Hepatocyte (in vitro differentiated cells): ENCODE measurements around the gene POU3F3. TPM values are rescaled to one million over a fixed set of nuclear protein-coding genes. Genes with fewer than 3 reads are reported as not detected.

ENCODE experiments used
- DNase-seq: peaks from one replicate; pipeline ENCODE4 v3.0.0-alpha.2; 2016; ENCODE audit warnings: low spot score
- H2AFZ ChIP-seq: fragments of 200-600 bp; sonication (generic); 2 replicates; pipeline ENCODE4 v1.6.0; 2016; ENCODE audit warnings: antibody characterized with exemption, mild to moderate bottlenecking
- H3K27ac ChIP-seq: fragments of 200-600 bp; sonication (generic); 2 replicates; pipeline ENCODE4 v1.5.1; 2016; ENCODE audit warnings: mild to moderate bottlenecking
- H3K27me3 ChIP-seq: fragments of 200-600 bp; sonication (generic); 2 replicates; pipeline ENCODE4 v1.6.1; 2016
- H3K36me3 ChIP-seq: fragments of 200-600 bp; sonication (generic); replicated peaks from 2 replicates; pipeline ENCODE4 v1.5.1; 2016; ENCODE audit warnings: low read depth; ENCODE audit not compliant: insufficient read depth
- H3K4me1 ChIP-seq: fragments of 200-600 bp; sonication (generic); 2 replicates; pipeline ENCODE4 v1.5.1; 2016; ENCODE audit warnings: mild to moderate bottlenecking, moderate library complexity; ENCODE audit not compliant: insufficient read depth
- H3K4me2 ChIP-seq: fragments of 200-600 bp; sonication (generic); 2 replicates; pipeline ENCODE4 v1.6.0; 2016
- H3K4me3 ChIP-seq: fragments of 200-600 bp; sonication (generic); 2 replicates; pipeline ENCODE4 v1.5.1; 2016; ENCODE audit warnings: mild to moderate bottlenecking
- H3K79me2 ChIP-seq: fragments of 200-600 bp; sonication (generic); 2 replicates; pipeline ENCODE4 v1.6.0; 2017; ENCODE audit warnings: mild to moderate bottlenecking
- H3K9me2 ChIP-seq: fragments of 200-600 bp; sonication (generic); replicated peaks from 2 replicates; pipeline ENCODE4 v1.6.0; 2017; ENCODE audit warnings: mild to moderate bottlenecking; ENCODE audit not compliant: insufficient read depth
- H3K9me3 ChIP-seq: fragments of 200-600 bp; sonication (generic); 2 replicates; pipeline ENCODE4 v1.5.1; 2016; ENCODE audit warnings: low read depth, mild to moderate bottlenecking
- H4K20me1 ChIP-seq: fragments of 200-600 bp; sonication (generic); 2 replicates; pipeline ENCODE4 v1.6.0; 2016; ENCODE audit warnings: mild to moderate bottlenecking; ENCODE audit not compliant: insufficient read depth, poor library complexity, severe bottlenecking
- CTCF ChIP-seq: fragments of 200-600 bp; sonication (generic); IDR thresholded peaks from 2 replicates; pipeline ENCODE4 v1.5.1; 2016; ENCODE audit warnings: antibody characterized with exemption, mild to moderate bottlenecking; ENCODE audit not compliant: poor library complexity
- EZH2 ChIP-seq: fragments of 200-600 bp; sonication (generic); IDR thresholded peaks from 2 replicates; pipeline ENCODE4 v1.6.1; 2016; ENCODE audit warnings: antibody characterized with exemption, mild to moderate bottlenecking, borderline replicate concordance
- EZH2phosphoT487 ChIP-seq: fragments of 200-600 bp; sonication (generic); IDR thresholded peaks from one replicate; pipeline ENCODE4 v1.6.1; 2018; ENCODE audit warnings: antibody characterized with exemption, mild to moderate bottlenecking, low read depth, moderate library complexity; ENCODE audit not compliant: unreplicated experiment, severe bottlenecking
- WGBS: methylation state at CpG from one replicate; pipeline ENCODE4 v1.1.6; 2016; ENCODE audit warnings: low lambda C conversion rate; ENCODE audit errors: missing lambda C conversion rate; 5-methylcytosine and 5-hydroxymethylcytosine counted together
- polyA plus RNA-seq: library from polyadenylated mRNA; unstranded; fragments of >200 nt; fragmentation: Nextera tagmentation; extraction: Ambion mirVana; gene quantifications from 2 replicates; pipeline ENCODE4 v1.2.1, GENCODE V29; 2016
- total RNA-seq: library from RNA; depleted of rRNA; stranded (reverse); fragments of >200 nt; gene quantifications from 2 replicates; pipeline ENCODE4 v1.2.3, GENCODE V29; 2014

POU3F3 gene
- total and polyA plus RNA-seq, 2 experiments from 2014 or later, result not detected

- H4K20me1 ChIP-seq, result no peaks in the 10 kb centered on the region
- no peak for DNase-seq
- no peaks in the 10 kb centered on the region for H3K4me1 ChIP-seq
- no peaks in the 10 kb centered on the region for H3K9me3 ChIP-seq
- WGBS, result 78% methylated on average over 2 of the region's 2 CpGs
- H3K4me3 ChIP-seq, result no peak overlapping the region
- no peaks in the 10 kb centered on the region for H3K79me2 ChIP-seq
- H3K9me2 ChIP-seq, result no peaks in the 10 kb centered on the region
- H3K27me3 ChIP-seq, result no peaks in the 10 kb centered on the region
- no peaks in the 10 kb centered on the region for H3K36me3 ChIP-seq
- H3K27ac ChIP-seq, result no peak overlapping the region
- TF ChIP-seq CTCF, result no peak
- H3K4me2 ChIP-seq, result no peak overlapping the region
- no peak overlapping the region for H2AFZ ChIP-seq
Measured at GRCh38 chr2:104826016-104826415, 27.9 kb upstream of the POU3F3 start.

- 79% methylated on average over 1 of the region's 1 CpG for WGBS
- Histone ChIP-seq H4K20me1 (no peaks in the 10 kb centered on the region), H3K36me3 (no peaks in the 10 kb centered on the region), H3K27me3 (no peaks in the 10 kb centered on the region), H3K4me2 (no peak overlapping the region), H3K27ac (no peak overlapping the region), H3K9me2 (no peaks in the 10 kb centered on the region), H3K79me2 (no peaks in the 10 kb centered on the region), H3K9me3 (no peaks in the 10 kb centered on the region), H2AFZ (no peak overlapping the region), H3K4me1 (no peaks in the 10 kb centered on the region), H3K4me3 (no peak overlapping the region)
- TF ChIP-seq EZH2phosphoT487 (no peak), EZH2 (no peak), CTCF (no peak)
- no peak for DNase-seq
Measured at GRCh38 chr2:104831742-104832141, 22.2 kb upstream of the POU3F3 start.

- Histone ChIP-seq H3K9me2 (no peaks in the 10 kb centered on the region), H3K27me3 (peaks cover 14% of the 10 kb centered on the region), H3K9me3 (no peaks in the 10 kb centered on the region), H3K4me2 (no peak overlapping the region), H3K36me3 (no peaks in the 10 kb centered on the region), H3K4me3 (no peak overlapping the region), H3K4me1 (no peaks in the 10 kb centered on the region), H3K79me2 (no peaks in the 10 kb centered on the region), H3K27ac (no peak overlapping the region), H4K20me1 (no peaks in the 10 kb centered on the region), H2AFZ (no peak overlapping the region)
- DNase-seq, result no peak
- TF ChIP-seq CTCF (no peak), EZH2phosphoT487 (no peak), EZH2 (no peak)
- 88% methylated on average over 17 of the region's 17 CpGs for WGBS
Measured at GRCh38 chr2:104834431-104835153, 19.3 kb upstream of the POU3F3 start.

GRCh38 chr2:104836265-104836664, 17.6 kb upstream of the POU3F3 start:
- H4K20me1 ChIP-seq, result no peaks in the 10 kb centered on the region
- peaks cover 28% of the 10 kb centered on the region for H3K27me3 ChIP-seq
- WGBS, result 70% methylated on average over 3 of the region's 3 CpGs

More at GRCh38 chr2:104836265-104836664, 17.6 kb upstream of the POU3F3 start:
- no peak overlapping the region for H2AFZ ChIP-seq
- no peaks in the 10 kb centered on the region for H3K36me3 ChIP-seq
- no peak for TF ChIP-seq CTCF
- no peak for TF ChIP-seq EZH2
- no peak for TF ChIP-seq EZH2phosphoT487
- DNase-seq, result no peak
- no peaks in the 10 kb centered on the region for H3K4me1 ChIP-seq
- no peak overlapping the region for H3K4me2 ChIP-seq
- no peaks in the 10 kb centered on the region for H3K9me2 ChIP-seq
- H3K79me2 ChIP-seq, result no peaks in the 10 kb centered on the region
- no peak overlapping the region for H3K4me3 ChIP-seq
- H3K9me3 ChIP-seq, result no peaks in the 10 kb centered on the region
- H3K27ac ChIP-seq, result no peak overlapping the region
